A673 (cell line): Measurements from ENCODE around the gene GSTA1. TPM values are rescaled to one million over a fixed set of nuclear protein-coding genes. Genes with fewer than 3 reads are reported as not detected.
"Not testable (repeated sequence)": the region's sequence is repeated elsewhere in the genome, so short reads cannot be mapped to it uniquely, and the experiment has no call there.

Experiments used
- BruUV-seq: library from RNA; stranded (reverse); fragments of 400-500 nt; replicated peaks from 2 replicates; lab custom pipeline; 2021; lab: Mats Ljungman, UMichigan
- CTCF ChIA-PET: fragments of 300-600 bp; sonication (Branson Sonifier 250); formaldehyde crosslinking; loops from one replicate; lab custom pipeline; 2022; ENCODE audit warnings: antibody characterized with exemption; lab: Charles Lee
- POLR2A ChIA-PET: fragments of 300-600 bp; sonication (Branson Sonifier 250); formaldehyde crosslinking; loops from one replicate; lab custom pipeline; 2022; ENCODE audit warnings: antibody characterized with exemption; ENCODE audit not compliant: low non-redundant PET; lab: Charles Lee
- DNase-seq: peaks from one replicate; pipeline ENCODE4 v3.0.0-alpha.2; 2015; ENCODE audit warnings: low spot score
- H3K27ac ChIP-seq: fragments of 200-600 bp; sonication (generic); 2 replicates; pipeline ENCODE4 v1.5.1; 2016; ENCODE audit warnings: mixed run types, low read depth, mild to moderate bottlenecking, mixed read lengths, antibody characterized with exemption, low read length; ENCODE audit not compliant: poor library complexity, severe bottlenecking
- H3K27me3 ChIP-seq: fragments of 200-600 bp; sonication (generic); replicated peaks from 2 replicates; pipeline ENCODE4 v1.6.1; 2017; ENCODE audit warnings: mixed run types, low read depth, mild to moderate bottlenecking, mixed read lengths, antibody characterized with exemption, low read length; ENCODE audit not compliant: insufficient read depth, poor library complexity
- H3K36me3 ChIP-seq: fragments of 200-600 bp; sonication (generic); 2 replicates; pipeline ENCODE4 v1.6.1; 2016; ENCODE audit warnings: mixed run types, mild to moderate bottlenecking, mixed read lengths, antibody characterized with exemption, low read length; ENCODE audit not compliant: insufficient read depth, poor library complexity, severe bottlenecking
- H3K4me1 ChIP-seq: fragments of 200-600 bp; sonication (generic); 2 replicates; pipeline ENCODE4 v1.6.1; 2017; ENCODE audit warnings: mixed run types, mild to moderate bottlenecking, mixed read lengths, antibody characterized with exemption, low read length; ENCODE audit not compliant: insufficient read depth, poor library complexity, severe bottlenecking
- H3K4me3 ChIP-seq: fragments of 200-600 bp; sonication (generic); 2 replicates; pipeline ENCODE4 v1.5.1; 2016; ENCODE audit warnings: low read depth, mixed run types, mild to moderate bottlenecking, mixed read lengths, low read length; ENCODE audit not compliant: poor library complexity, severe bottlenecking
- H3K9me3 ChIP-seq: fragments of 200-600 bp; sonication (generic); 2 replicates; pipeline ENCODE4 v1.6.1; 2016; ENCODE audit warnings: mixed run types, low read depth, mild to moderate bottlenecking, mixed read lengths, antibody characterized with exemption, low read length; ENCODE audit not compliant: poor library complexity, severe bottlenecking
- CTCF ChIP-seq: fragments of 300-800, 200-600 bp; sonication (generic); conservative IDR thresholded peaks from 2 replicates; pipeline ENCODE4 v1.5.1; 2017; ENCODE audit warnings: low read depth, mild to moderate bottlenecking, antibody characterized with exemption, low read length, moderate library complexity, mixed read lengths
- EZH2 ChIP-seq: fragments of 200-600 bp; sonication (generic); IDR thresholded peaks from 2 replicates; pipeline ENCODE4 v1.6.1; 2017; ENCODE audit warnings: borderline replicate concordance, low read depth, mild to moderate bottlenecking, mixed read lengths, antibody characterized with exemption, low read length; ENCODE audit not compliant: poor library complexity, severe bottlenecking
- intact Hi-C: fragments of 100-400 bp; cut with micrococcal nuclease; formaldehyde crosslinking; loops from one replicate; pipeline ENCODE4 v1.10.0; 2022; ENCODE audit not compliant: unreplicated experiment
- total RNA-seq: library from RNA; stranded (reverse); gene quantifications from 2 replicates; pipeline ENCODE4 v1.2.3, GENCODE V29; 2021

The GSTA1 gene
- total RNA-seq, 1 experiment from 2014 or later: not detected

- H3K4me3 ChIP-seq: no peak overlapping the region
- H3K27ac ChIP-seq: no peak overlapping the region
- TF ChIP-seq CTCF: no peak
- no peak for TF ChIP-seq EZH2
- no peak for DNase-seq
- POLR2A ChIA-PET: no interaction called here
- H3K4me1 ChIP-seq: no peaks in the 10 kb centered on the region
- H3K36me3 ChIP-seq: no peaks in the 10 kb centered on the region
- no peaks in the 10 kb centered on the region for H3K9me3 ChIP-seq
- H3K27me3 ChIP-seq: no peaks in the 10 kb centered on the region
- CTCF ChIA-PET: no interaction called here
- intact Hi-C loops: no loop called here
- no TSS peak for BruUV-seq
Observed at GRCh38 chr6:52829046-52829817, 25.6 kb upstream of the GSTA1 start.

- H3K36me3 ChIP-seq, POLR2A ChIA-PET: not testable (repeated sequence)
Observed at GRCh38 chr6:52828621-52829020, 25.0 kb upstream of the GSTA1 start.

GRCh38 chr6:52827073-52827783 lies 23.6 kb upstream of the GSTA1 start:
- H3K27me3 ChIP-seq, H3K9me3 ChIP-seq, CTCF ChIA-PET, H3K27ac ChIP-seq, H3K4me3 ChIP-seq, H3K4me1 ChIP-seq, POLR2A ChIA-PET, BruUV-seq, intact Hi-C loops, H3K36me3 ChIP-seq, DNase-seq: not testable (repeated sequence)

More at GRCh38 chr6:52828621-52829020, 25.0 kb upstream of the GSTA1 start:
- intact Hi-C loops, H3K27ac ChIP-seq, DNase-seq, H3K4me1 ChIP-seq, H3K4me3 ChIP-seq, BruUV-seq, H3K27me3 ChIP-seq, H3K9me3 ChIP-seq, CTCF ChIA-PET: not testable (repeated sequence)

GRCh38 chr6:52826513-52826912 lies 22.9 kb upstream of the GSTA1 start:
- H3K4me1 ChIP-seq: no peaks in the 10 kb centered on the region
- POLR2A ChIA-PET: no interaction called here
- CTCF ChIA-PET: no interaction called here
- BruUV-seq: no TSS peak
- no peaks in the 10 kb centered on the region for H3K36me3 ChIP-seq
- DNase-seq: no peak
- H3K9me3 ChIP-seq: no peaks in the 10 kb centered on the region
- H3K27ac ChIP-seq: no peak overlapping the region
- TF ChIP-seq CTCF (no peak), EZH2 (no peak)
- intact Hi-C loops: loop anchor here (1.0 kb wide), 1 partner anchor 40 kb away; no protein-coding TSS in a partner anchor
- no peaks in the 10 kb centered on the region for H3K27me3 ChIP-seq
- H3K4me3 ChIP-seq: no peak overlapping the region

GRCh38 chr6:52825900-52826459 lies 22.4 kb upstream of the GSTA1 start:
- CTCF ChIA-PET, H3K27me3 ChIP-seq, BruUV-seq, DNase-seq, H3K9me3 ChIP-seq, H3K27ac ChIP-seq, POLR2A ChIA-PET, H3K36me3 ChIP-seq, H3K4me3 ChIP-seq, H3K4me1 ChIP-seq: not testable (repeated sequence)
- intact Hi-C loops: loop anchor here (1.0 kb wide), 1 partner anchor 40 kb away; no protein-coding TSS in a partner anchor
